Endothelial cell of umbilical vein (primary cell): ENCODE measurements around the gene SPPL3. TPM values are rescaled to one million over a fixed set of nuclear protein-coding genes. Genes with fewer than 3 reads are reported as not detected.

Experiments used
- BruUV-seq: library from RNA; stranded (reverse); fragments of 400-500 nt; replicated peaks from 2 replicates; lab custom pipeline; 2021; lab: Mats Ljungman, UMichigan
- CTCF ChIA-PET: fragments of 300-600, 350-600 bp; sonication (Branson Sonifier 250); formaldehyde crosslinking; loops from one replicate; lab custom pipeline; 2021; ENCODE audit warnings: antibody characterized with exemption, inconsistent platforms; lab: Charles Lee
- POLR2A ChIA-PET: fragments of 300-600, 350-600 bp; sonication (Branson Sonifier 250); formaldehyde crosslinking; loops from one replicate; lab custom pipeline; 2021; ENCODE audit warnings: antibody characterized with exemption, inconsistent platforms; lab: Charles Lee
- DNase-seq: peaks from one replicate; pipeline ENCODE4 v3.0.0-alpha.2; 2011; ENCODE audit warnings: low read depth, low spot score
- FAIRE-seq: peaks from 2 replicates; lab custom pipeline; 2011; peaks lifted over from hg19 to GRCh38; lab: Jason Lieb, UNC
- H2AFZ ChIP-seq: 2 replicates; pipeline ENCODE4 v1.6.0; 2012; ENCODE audit warnings: low read depth, low read length, control low read depth, inconsistent platforms
- H3K27ac ChIP-seq: 2 replicates; pipeline ENCODE4 v1.5.1; 2011; ENCODE audit warnings: low read depth, mild to moderate bottlenecking, control low read depth, low read length, moderate library complexity; ENCODE audit not compliant: insufficient read depth
- H3K27me3 ChIP-seq, 2 experiments: 2 replicates each; pipeline versions ENCODE4 v1.6.0 to v1.6.1; 2011; ENCODE audit warnings: low read length in 2 of 2, mixed read lengths in 1 of 2; ENCODE audit not compliant: control insufficient read depth in 2 of 2, insufficient read depth in 2 of 2
- H3K36me3 ChIP-seq, 2 experiments: 2 replicates in 1 of 2; 3 replicates in 1 of 2; pipeline ENCODE4 v1.5.1; 2011; ENCODE audit warnings: low read length in 2 of 2, mild to moderate bottlenecking in 1 of 2, moderate library complexity in 1 of 2; ENCODE audit not compliant: control insufficient read depth in 2 of 2, insufficient read depth in 2 of 2; ENCODE audit errors: extremely low read depth in 1 of 2
- H3K4me1 ChIP-seq: 3 replicates; pipeline ENCODE4 v1.5.1; 2011; ENCODE audit warnings: mild to moderate bottlenecking, low read length; ENCODE audit not compliant: control insufficient read depth, insufficient read depth; ENCODE audit errors: extremely low read depth
- H3K4me2 ChIP-seq: 2 replicates; pipeline ENCODE4 v1.6.1; 2011; ENCODE audit warnings: low read length, control low read depth, mixed read lengths; ENCODE audit not compliant: insufficient read depth
- H3K4me3 ChIP-seq, 3 experiments: fragments of 200-600 bp in 1 of 3; sonication (generic), shearing (Covaris generic) in 1 of 3; replicated peaks in 1 of 3; 2 replicates each; pipeline ENCODE4 v1.5.1; 2011 to 2016; ENCODE audit warnings: control low read depth in 3 of 3, low read length in 3 of 3, mild to moderate bottlenecking in 2 of 3, inconsistent platforms in 1 of 3, low read depth in 1 of 3, moderate library complexity in 1 of 3; ENCODE audit not compliant: insufficient read depth in 1 of 3
- H3K79me2 ChIP-seq: 2 replicates; pipeline ENCODE4 v1.6.0; 2012; ENCODE audit warnings: low read length, inconsistent platforms; ENCODE audit not compliant: control insufficient read depth, insufficient read depth
- H3K9ac ChIP-seq: replicated peaks from 2 replicates; pipeline ENCODE3; 2011; ENCODE audit warnings: low read length, control low read depth; ENCODE audit not compliant: insufficient read depth; ENCODE audit errors: extremely low read depth
- H3K9me1 ChIP-seq: replicated peaks from 3 replicates; pipeline ENCODE4 v1.6.0; 2011; ENCODE audit warnings: mild to moderate bottlenecking, low read length; ENCODE audit not compliant: control insufficient read depth, insufficient read depth; ENCODE audit errors: extremely low read depth
- H3K9me3 ChIP-seq: replicated peaks from 2 replicates; pipeline ENCODE4 v1.5.1; 2012; ENCODE audit warnings: low read length, inconsistent platforms; ENCODE audit not compliant: control insufficient read depth, insufficient read depth
- H4K20me1 ChIP-seq: replicated peaks from 2 replicates; pipeline ENCODE3; 2011; ENCODE audit warnings: mild to moderate bottlenecking, low read length; ENCODE audit not compliant: control insufficient read depth, insufficient read depth; ENCODE audit errors: extremely low read depth
- CTCF ChIP-seq, 2 donors: IDR thresholded peaks; 1 replicate in 1 of 2; 2 replicates in 1 of 2; pipeline ENCODE4 v1.5.1; 2011; ENCODE audit warnings: low read length in 2 of 2, mild to moderate bottlenecking in 2 of 2, moderate library complexity in 2 of 2, control low read depth in 1 of 2, inconsistent platforms in 1 of 2, low read depth in 1 of 2; ENCODE audit not compliant: insufficient read depth in 1 of 2; ENCODE audit errors: extremely low read depth in 1 of 2
- EZH2 ChIP-seq: IDR thresholded peaks from 2 replicates; pipeline ENCODE4 v1.6.1; 2012; ENCODE audit warnings: borderline replicate concordance, low read depth, mild to moderate bottlenecking, moderate library complexity, low read length, inconsistent platforms; ENCODE audit not compliant: severe bottlenecking
- FOS ChIP-seq: IDR thresholded peaks from 2 replicates; pipeline ENCODE4 v1.6.1; 2011; ENCODE audit warnings: mild to moderate bottlenecking, low read length, moderate library complexity, borderline replicate concordance; ENCODE audit not compliant: insufficient read depth
- GATA2 ChIP-seq: IDR thresholded peaks from 2 replicates; pipeline ENCODE4 v1.7.0; 2011; ENCODE audit warnings: low read depth, mild to moderate bottlenecking, moderate library complexity, mixed read lengths, low read length; ENCODE audit not compliant: insufficient read length, insufficient read depth
- JUN ChIP-seq: IDR thresholded peaks from 2 replicates; pipeline ENCODE4 v1.6.1; 2011; ENCODE audit warnings: borderline replicate concordance, low read depth; ENCODE audit not compliant: insufficient read length, insufficient read depth
- MAX ChIP-seq: IDR thresholded peaks from 2 replicates; pipeline ENCODE4 v1.6.1; 2011; ENCODE audit not compliant: insufficient read depth, insufficient read length
- MYC ChIP-seq: IDR thresholded peaks from one replicate; pipeline ENCODE4 v1.6.1; 2011; ENCODE audit warnings: mild to moderate bottlenecking, low read depth, low read length
- POLR2A ChIP-seq: IDR thresholded peaks from 2 replicates; pipeline ENCODE4 v1.6.1; 2012; ENCODE audit warnings: low read depth, mild to moderate bottlenecking, control low read depth, low read length
- POLR2AphosphoS5 ChIP-seq: IDR thresholded peaks from 2 replicates; pipeline ENCODE4 v1.6.1; 2012; ENCODE audit warnings: low read depth, mild to moderate bottlenecking, control low read depth, low read length, moderate library complexity; ENCODE audit not compliant: insufficient read depth
- dilution Hi-C: fragments of 300-500 bp; cut with MboI; formaldehyde crosslinking; loops from one replicate; pipeline ENCODE4 v1.15.0; 2019; ENCODE audit warnings: low sequenced_read_pairs; ENCODE audit not compliant: extremely low pct_ligation_motif_present
- intact Hi-C: fragments of 100-400 bp; cut with micrococcal nuclease; formaldehyde crosslinking; loops from one replicate; pipeline ENCODE4 v1.10.0; 2022
- polyA plus RNA-seq, 4 experiments: library from polyadenylated mRNA; depleted of rRNA in 3 of 4; stranded (reverse) in 3 of 4; unstranded in 1 of 4; fragments of >200 nt; gene quantifications; 2 replicates each; pipeline versions ENCODE4 v1.2.1 to v1.2.3, GENCODE V29; 2011 to 2012; ENCODE audit warnings: missing spikeins in 1 of 4
- total RNA-seq: library from RNA; stranded (reverse); gene quantifications from 2 replicates; pipeline ENCODE4 v1.2.3, GENCODE V29; 2021

The SPPL3 gene
- total and polyA plus RNA-seq, 2 donors (not counting 3 experiments of a cell fraction or from before 2014, with no cell fraction given) = 30.6 to 53.0 TPM

- peaks cover 5 to 10% of the 10 kb centered on the region in 2 experiments for H3K36me3 ChIP-seq
- H3K9me1 ChIP-seq = no peaks in the 10 kb centered on the region
- no peak overlapping the region for H3K4me2 ChIP-seq
- intact Hi-C loops = loop anchor here (5.0 kb wide), 2 partner anchors 145 to 245 kb away; partner anchors contain the start of gene POP5
- H3K9ac ChIP-seq = no peak overlapping the region
- FAIRE-seq = no peak
- dilution Hi-C loops = no loop called here
- H3K4me3 ChIP-seq = no peak overlapping the region
- H3K27ac ChIP-seq = no peak overlapping the region
- H3K4me1 ChIP-seq = peaks cover 10% of the 10 kb centered on the region
- BruUV-seq = no TSS peak
- no peaks in the 10 kb centered on the region for H3K79me2 ChIP-seq
- no peak overlapping the region for H2AFZ ChIP-seq
- no peak for DNase-seq
- H3K27me3 ChIP-seq = no peaks in the 10 kb centered on the region
- ChIA-PET CTCF (no interaction called here), POLR2A (interaction anchor here (0.6 kb wide), 1 partner anchor 488 kb away, joined by 4 read pairs; no protein-coding TSS in a partner anchor)
- TF ChIP-seq CTCF (IDR thresholded peaks at IDR 0.05; ENCODE audit: extremely low read depth in 1 of 2, insufficient read depth in 1 of 2, low read depth in 1 of 2, low read length in 2 of 2) (no peak), EZH2 (no peak)
- no peaks in the 10 kb centered on the region for H3K9me3 ChIP-seq
- no peaks in the 10 kb centered on the region for H4K20me1 ChIP-seq
Observed at GRCh38 chr12:120726961-120727360, 177.2 kb downstream of the SPPL3 start.

GRCh38 chr12:120726510-120726793, 177.7 kb downstream of the SPPL3 start:
- CTCF ChIA-PET = no interaction called here
- intact Hi-C loops (loop anchor here (5.0 kb wide), 2 partner anchors 144 to 246 kb away; partner anchors contain the start of gene POP5), dilution Hi-C loops (no loop called here)
- no peak overlapping the region for H2AFZ ChIP-seq
- H3K9ac ChIP-seq = no peak overlapping the region
- H3K4me2 ChIP-seq = peak overlapping the region; percentile 90
- BruUV-seq = no TSS peak
- no peaks in the 10 kb centered on the region for H3K27me3 ChIP-seq
- peaks cover 10% of the 10 kb centered on the region for H3K4me1 ChIP-seq
- no peak overlapping the region for H3K27ac ChIP-seq
- TF ChIP-seq POLR2AphosphoS5 (no peak), FOS (no peak), JUN (no peak), POLR2A (no peak), EZH2 (no peak), MAX (no peak), GATA2 (no peak), CTCF (IDR thresholded peaks at IDR 0.05; ENCODE audit: extremely low read depth in 1 of 2, insufficient read depth in 1 of 2, low read depth in 1 of 2, low read length in 2 of 2) (no peak), MYC (no peak)
- no peaks in the 10 kb centered on the region for H4K20me1 ChIP-seq
- no peak for DNase-seq
- POLR2A ChIA-PET = interaction anchor here (0.6 kb wide), 1 partner anchor 489 kb away, joined by 4 read pairs; no protein-coding TSS in a partner anchor
- H3K36me3 ChIP-seq = peaks cover 9 to 12% of the 10 kb centered on the region in 2 experiments
- no peaks in the 10 kb centered on the region for H3K9me1 ChIP-seq
- FAIRE-seq = no peak
- H3K4me3 ChIP-seq = peak overlapping the region in 1 of 3 experiments; percentile 56
- H3K9me3 ChIP-seq = no peaks in the 10 kb centered on the region
- H3K79me2 ChIP-seq = no peaks in the 10 kb centered on the region
